HG03175 (cell line): Measurements from ENCODE around the gene LRRC8A.

Source experiments
- ATAC-seq: cut with Tn5 transposase; IDR thresholded peaks from one replicate; pipeline ENCODE4 v1.9.1; 2021; ENCODE audit warnings: mild to moderate bottlenecking, moderate library complexity; ENCODE audit not compliant: unreplicated experiment

Gene LRRC8A

DNA sequence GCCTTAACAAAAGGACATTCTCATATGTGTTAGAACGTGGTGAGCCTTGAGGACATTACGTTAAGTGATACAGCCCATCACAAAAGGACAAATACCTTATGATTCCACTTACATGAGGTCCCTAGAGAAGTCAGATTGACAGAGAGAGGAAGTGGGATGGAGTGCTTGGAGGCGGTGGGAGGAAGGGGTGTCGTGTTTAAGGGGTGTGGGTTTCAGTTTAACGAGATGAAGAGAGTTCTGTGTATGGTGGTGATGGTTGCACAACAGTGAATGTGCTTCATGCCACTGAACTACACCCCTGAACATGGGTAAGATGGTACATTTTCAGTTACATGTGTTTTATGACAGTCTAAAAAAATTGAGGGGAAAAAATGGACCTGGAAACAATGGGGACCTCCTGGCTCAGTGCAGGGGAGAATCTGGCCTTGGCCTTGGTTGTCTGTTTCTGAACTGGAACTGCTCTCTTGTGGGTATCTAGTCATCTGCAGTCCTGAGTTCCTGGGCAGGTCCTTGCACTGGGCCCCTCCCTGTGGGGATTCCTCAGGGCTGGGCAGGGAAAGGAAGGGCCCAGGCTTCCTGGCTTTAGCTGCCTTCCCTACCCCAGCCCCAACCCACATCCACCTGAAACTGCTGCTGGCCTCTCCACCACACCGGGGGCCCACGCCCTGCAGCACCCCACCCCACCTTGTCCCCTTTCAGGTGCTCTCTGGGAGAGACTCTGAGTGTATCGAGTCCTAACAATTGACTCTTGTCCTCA, 17.8 kb downstream of the LRRC8A start:
- no peak for ATAC-seq

GRCh38 chr9:128901379-128901778, 19.4 kb downstream of the LRRC8A start:
- ATAC-seq, result no peak

DNA sequence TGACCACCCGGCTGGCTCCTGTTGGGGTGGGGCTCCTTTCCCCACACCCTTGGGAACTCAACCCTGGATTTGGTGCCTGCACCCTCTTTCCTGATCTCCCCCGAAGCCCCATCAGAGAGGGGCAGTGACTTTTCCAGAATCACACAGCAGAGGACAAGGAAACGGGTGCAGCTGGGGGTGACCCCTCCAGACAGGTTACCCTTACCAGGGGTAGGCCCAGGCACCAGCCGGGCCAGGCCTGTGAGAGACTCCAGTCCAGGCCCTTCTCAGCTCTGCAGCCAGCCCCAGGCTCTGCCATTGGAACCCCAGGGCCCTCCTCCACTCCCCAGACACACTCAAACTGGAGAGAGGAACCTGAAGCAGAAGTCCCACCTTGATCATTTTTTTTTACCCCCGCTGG, 19.9 kb downstream of the LRRC8A start:
- peak; percentile 26 for ATAC-seq

GRCh38 chr9:128902351-128903078, 20.6 kb downstream of the LRRC8A start:
- peak; percentile 83 for ATAC-seq

DNA sequence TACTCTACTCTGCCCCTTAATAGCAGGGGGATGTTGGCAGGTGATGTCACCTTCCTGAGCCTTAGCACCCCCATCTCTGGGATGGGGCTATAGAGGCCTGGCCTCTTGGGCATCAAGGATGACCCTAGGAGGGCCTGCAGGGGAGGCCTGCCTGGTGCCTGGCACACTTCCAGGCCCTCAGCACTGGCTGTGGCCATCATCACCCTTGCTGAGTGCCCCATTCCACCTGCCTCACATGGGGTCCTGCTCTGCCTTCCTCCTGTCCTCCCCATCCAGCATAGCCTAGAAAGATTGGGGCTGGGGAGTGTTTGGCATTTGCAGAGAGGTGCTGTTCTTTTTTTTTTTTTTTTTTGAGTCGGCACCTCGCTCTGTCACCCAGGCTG, 21.1 kb downstream of the LRRC8A start:
- ATAC-seq, result no peak

DNA sequence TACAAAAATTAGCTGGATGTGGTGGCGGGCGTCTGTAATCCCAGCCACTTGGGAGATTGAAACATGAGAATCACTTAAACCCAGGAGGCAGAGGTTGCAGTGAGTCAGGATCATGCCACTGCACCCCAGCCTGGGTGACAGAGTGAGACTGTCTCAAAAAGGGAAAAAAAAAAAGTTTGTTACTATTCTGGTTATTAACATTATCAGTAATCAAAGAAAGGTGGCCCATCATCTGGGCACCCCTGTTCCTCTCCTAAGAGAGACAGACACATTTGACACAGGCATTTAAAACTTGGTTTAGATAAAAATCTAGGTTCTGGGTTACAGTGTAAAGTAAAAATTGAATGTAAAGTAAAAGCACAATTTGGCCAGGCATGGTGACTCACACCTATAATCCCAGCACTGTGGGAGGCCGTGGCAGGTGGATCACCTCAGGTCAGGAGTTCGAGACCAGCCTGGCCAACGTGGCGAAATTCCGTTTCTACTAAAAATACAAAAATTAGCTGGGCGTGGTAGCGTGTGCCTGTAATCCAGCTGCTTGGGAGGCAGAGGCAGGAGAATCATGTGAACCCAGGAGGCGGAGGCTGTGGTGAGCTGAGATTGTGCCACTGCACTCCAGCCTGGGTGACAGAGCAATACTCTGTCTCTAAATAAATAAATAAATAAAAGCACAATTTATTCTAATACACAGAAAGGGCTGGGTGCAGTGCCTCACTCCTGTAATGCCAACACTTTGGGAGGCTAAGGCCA, 22.1 kb downstream of the LRRC8A start:
- ATAC-seq, result no peak

- ATAC-seq, result no peak
Measured at GRCh38 chr9:128905964-128906363, 24.0 kb downstream of the LRRC8A start.

DNA sequence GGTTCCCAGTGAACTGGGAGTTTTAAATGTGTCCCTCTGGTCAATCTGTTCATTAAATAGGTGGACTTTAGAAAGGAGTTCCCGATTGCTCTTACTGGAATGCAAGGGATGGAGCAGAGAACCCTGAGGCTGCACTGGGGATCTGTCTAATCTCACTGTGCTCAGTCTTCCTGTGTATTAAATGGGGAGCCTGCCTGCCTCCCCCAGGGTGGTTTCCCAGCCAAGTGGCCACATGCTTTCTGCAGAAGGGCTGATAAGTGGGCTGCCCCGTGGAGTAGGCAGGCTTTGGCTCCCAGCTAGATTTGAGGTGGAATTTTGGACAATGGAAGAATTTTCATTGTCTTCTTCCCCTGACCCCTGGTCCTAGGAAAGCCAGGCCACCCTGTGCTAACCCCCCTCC, 24.8 kb downstream of the LRRC8A start:
- no peak for ATAC-seq

- no peak for ATAC-seq
Measured at GRCh38 chr9:128908372-128908771, 26.4 kb downstream of the LRRC8A start.

- no peak for ATAC-seq
Measured at GRCh38 chr9:128909859-128910258, 27.9 kb downstream of the LRRC8A start.

DNA sequence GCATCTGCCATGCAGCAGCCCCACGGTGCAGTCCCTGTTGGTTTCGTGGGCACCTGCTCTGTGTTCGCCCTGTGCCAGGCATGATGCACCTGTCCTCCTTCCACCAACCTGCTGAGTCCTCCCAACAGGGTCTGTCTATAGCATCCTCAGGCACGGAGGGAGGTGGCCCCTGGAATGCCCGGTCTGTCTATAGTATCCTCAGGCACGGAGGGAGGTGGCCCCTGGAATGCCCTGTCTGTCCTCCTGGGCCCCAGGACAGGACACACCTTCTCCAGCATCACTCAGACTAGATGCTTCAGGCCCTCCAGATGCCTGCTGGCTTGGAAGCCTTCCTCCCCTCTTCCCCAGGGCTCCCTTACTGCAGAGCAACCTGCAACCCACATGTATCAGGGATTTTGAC, 29.0 kb downstream of the LRRC8A start:
- ATAC-seq, result no peak

- no peak for ATAC-seq
Measured at GRCh38 chr9:128911529-128912035, 29.6 kb downstream of the LRRC8A start.

DNA sequence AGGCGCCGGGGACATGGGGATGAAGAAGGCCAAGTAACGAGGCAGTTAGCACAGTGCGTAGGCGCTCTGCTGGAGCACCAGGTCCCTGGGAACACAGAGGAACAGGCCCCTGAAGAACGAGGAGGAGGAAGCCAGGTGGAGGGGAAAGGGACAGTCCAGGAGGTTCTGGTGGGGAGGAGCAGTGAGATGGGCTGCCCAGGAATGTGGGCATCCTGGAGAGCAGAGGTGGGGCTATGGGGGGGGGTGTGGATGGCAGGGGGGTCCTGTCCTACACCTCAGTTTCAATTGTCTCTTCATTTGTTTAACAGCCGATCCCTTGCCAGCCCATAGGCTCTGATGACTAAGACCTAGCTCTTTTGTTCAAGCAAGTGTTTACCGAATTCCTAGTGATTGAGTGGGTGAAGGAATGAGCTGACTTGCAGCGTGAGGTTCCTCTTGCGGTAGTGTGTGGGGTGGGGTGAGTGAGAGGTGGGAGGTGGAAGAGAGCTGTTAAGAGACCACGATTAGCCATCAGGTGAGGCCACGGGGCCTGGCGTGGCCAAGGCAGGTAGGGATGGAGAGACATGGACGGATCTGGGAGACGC, 30.4 kb downstream of the LRRC8A start:
- no peak for ATAC-seq

DNA sequence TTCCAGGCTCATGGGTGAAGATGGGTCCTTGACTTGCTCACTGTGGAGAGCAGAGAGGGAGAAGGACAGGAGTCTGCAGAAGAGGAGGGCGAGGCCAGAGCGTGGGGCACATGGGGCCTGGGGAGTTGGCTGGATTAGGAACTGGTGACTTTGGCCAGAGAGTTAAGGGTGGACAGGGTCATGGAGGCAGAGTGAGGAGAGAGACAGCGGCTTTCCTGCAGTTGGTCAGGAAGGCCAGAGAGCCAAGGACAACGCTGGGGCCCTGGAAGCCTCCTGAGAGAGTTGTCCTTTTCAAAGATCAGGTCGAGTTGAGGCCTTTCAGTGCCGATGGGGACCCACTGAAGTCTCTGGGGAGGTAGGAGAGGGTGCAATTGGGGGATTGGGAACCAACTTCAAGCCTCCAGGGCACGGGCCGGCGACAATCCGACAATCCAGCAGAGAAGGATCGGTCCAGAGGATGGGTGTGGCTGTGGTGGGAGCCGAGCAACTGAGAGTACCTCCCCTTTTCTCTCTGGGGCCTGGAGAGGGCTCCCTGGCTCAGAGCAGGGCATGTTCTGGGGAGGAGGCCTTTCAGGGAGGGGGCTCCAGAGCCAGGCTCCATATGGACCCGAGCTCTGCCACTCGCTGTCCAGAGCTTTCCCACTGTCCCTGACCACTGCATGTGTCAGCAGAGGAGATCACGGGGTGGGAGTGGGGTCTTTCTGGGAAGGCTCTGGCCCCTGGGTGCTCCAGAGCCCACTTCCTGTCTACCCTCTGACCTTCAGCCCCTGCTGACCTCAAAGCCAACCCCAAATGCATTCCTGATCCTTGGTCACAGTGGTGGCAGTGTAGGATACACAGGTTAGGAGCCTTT, 31.3 kb downstream of the LRRC8A start:
- ATAC-seq, result no peak

GRCh38 chr9:128913995-128914772, 32.3 kb downstream of the LRRC8A start:
- ATAC-seq, result no peak

GRCh38 chr9:128916204-128916603, 34.3 kb downstream of the LRRC8A start:
- ATAC-seq, result no peak

DNA sequence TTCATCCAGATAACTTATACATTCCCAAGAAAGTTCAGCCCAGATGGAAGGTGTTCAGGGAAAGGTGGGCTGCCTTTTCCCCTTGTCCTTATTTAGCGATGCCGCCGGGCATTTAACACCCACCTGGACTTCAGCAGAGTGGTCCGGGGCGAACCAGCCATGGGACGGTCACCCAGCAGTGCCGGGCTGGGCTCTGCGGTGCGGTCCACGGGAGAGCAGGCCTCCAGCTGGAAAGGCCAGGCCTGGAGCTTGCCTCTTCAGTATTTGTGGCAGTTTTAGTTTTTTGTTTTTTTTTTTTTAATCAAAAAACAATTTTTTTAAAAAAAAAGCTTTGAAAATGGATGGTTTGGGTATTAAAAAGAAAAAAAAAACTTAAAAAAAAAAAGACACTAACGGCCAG, 34.8 kb downstream of the LRRC8A start:
- ATAC-seq, result no peak

- ATAC-seq, result no peak
Measured at GRCh38 chr9:128917151-128917849, 35.4 kb downstream of the LRRC8A start.

DNA sequence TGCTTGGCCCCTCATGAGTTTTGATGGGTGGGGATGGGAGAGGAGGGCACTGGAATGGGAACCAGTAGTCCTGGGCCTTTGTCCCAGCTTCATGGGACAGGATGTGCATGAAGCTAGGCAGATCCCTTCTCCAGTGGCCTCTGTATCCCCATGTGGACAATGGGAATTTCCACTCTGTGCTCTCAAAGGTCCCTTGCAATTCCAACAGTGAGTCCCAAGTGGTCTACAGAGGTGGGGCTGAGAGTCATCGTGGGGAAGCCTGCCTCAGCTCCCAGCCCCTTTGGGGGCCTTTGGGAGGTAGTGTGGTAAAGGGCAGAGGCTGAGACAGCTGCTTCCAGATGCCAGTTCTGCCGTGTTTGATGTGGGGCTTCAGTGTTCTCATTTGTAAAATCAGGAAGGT, 37.0 kb downstream of the LRRC8A start:
- ATAC-seq, result no peak
